H1 (cell line): ENCODE data around the gene HRH2.

ENCODE experiments used
- EGR1 ChIP-seq: IDR thresholded peaks from 2 replicates; pipeline ENCODE4 v1.6.1; 2011; ENCODE audit warnings: low read depth, low read length, borderline replicate concordance
- EZH2 ChIP-seq: fragments of 200-600 bp; sonication (generic); IDR thresholded peaks from 2 replicates; pipeline ENCODE4 v1.7.1; 2012; ENCODE audit warnings: low read depth, mild to moderate bottlenecking, moderate library complexity, low read length, inconsistent platforms; ENCODE audit not compliant: severe bottlenecking
- POLR2AphosphoS5 ChIP-seq: IDR thresholded peaks from 2 replicates; pipeline ENCODE4 v1.6.1; 2011; ENCODE audit warnings: low read depth, low read length
- RXRA ChIP-seq: IDR thresholded peaks from 2 replicates; pipeline ENCODE4 v1.6.1; 2011; ENCODE audit warnings: low read depth, mild to moderate bottlenecking, low read length, moderate library complexity; ENCODE audit not compliant: insufficient read depth
- SIN3A ChIP-seq, 2 experiments: IDR thresholded peaks in 1 of 2; conservative IDR thresholded peaks in 1 of 2; 2 replicates each; pipeline ENCODE4 v1.6.1; 2011 to 2012; ENCODE audit warnings: low read length in 2 of 2, improper control_type of control experiment in 1 of 2, low read depth in 1 of 2, mild to moderate bottlenecking in 1 of 2
- ZNF274 ChIP-seq: IDR thresholded peaks from 2 replicates; pipeline ENCODE4 v1.7.0; 2012; ENCODE audit warnings: low read length, borderline replicate concordance; ENCODE audit errors: extremely low read depth

- TF ChIP-seq EZH2 (no peak), RXRA (no peak), SIN3A (conservative IDR thresholded peaks at IDR 0.05 in 1 of 2, IDR thresholded peaks at IDR 0.05 in 1 of 2; ENCODE audit: low read depth in 1 of 2, low read length in 2 of 2) (no peak), ZNF274 (no peak), EGR1 (no peak), POLR2AphosphoS5 (no peak)
Measured at GRCh38 chr5:175689147-175689991, 31.5 kb downstream of the HRH2 start.
